LHCN-M2 (cell line): ENCODE measurements around the gene USP31. TPM values are rescaled to one million over a fixed set of nuclear protein-coding genes. Genes with fewer than 3 reads are reported as not detected.

Source experiments
- DNase-seq: peaks from one replicate; pipeline ENCODE4 v3.0.0-alpha.2; 2012; ENCODE audit warnings: low read depth
- total RNA-seq: library from RNA; depleted of rRNA; stranded (reverse); fragments of >200 nt; gene quantifications from 2 replicates; pipeline ENCODE4 v1.2.3, GENCODE V29; 2014; rRNA removed

USP31 gene
- total RNA-seq, 1 experiment from 2014 or later: 7.7 TPM

DNA sequence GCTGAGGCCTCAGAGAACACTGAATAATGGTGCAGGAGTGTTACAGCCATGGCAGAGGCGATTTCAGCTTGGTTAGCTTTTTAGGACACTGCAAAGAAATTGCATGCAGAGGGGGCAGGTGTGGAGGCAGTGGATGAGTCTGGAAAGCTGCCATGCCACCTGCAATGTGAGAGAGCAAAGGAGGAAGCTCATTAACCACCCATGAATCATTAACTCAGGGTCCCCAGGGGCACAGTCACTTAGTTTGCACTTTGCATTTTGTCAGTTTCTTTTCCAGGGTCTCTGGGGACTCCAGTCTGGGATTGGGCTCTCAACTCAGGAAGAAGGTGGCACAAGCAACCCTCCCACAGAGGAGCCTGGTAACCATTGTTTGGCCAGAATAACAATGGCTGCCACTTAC lies 132.9 kb downstream of the USP31 start:
- no peak for DNase-seq

- no peak for DNase-seq
These were observed 133.7 kb downstream of the USP31 start for GRCh38 chr16:23015580-23015979.

DNA sequence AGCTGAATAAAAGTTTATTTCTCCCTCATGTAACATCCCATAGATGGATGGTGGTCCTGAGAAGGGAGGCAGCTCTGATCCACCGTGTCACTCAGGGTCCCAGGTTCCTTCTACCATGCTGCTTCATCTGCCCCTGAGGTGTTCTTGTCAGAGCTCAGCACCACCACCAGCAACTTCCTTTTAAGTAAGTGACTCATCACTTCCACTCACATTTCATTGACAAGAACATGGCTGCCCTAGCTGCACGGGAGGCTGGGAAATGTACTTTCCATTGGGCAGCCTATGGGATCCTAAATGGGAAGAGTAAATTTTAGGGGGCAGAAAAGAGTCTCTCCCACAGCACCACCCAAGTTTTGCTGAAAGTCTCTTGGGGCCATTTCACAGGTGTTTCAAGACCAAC lies 134.7 kb downstream of the USP31 start:
- no peak for DNase-seq

Other genes with a start within 250 kb of the USP31 start
- not detected in 2 replicates for gene SCNN1G, start 33.3 kb upstream of the USP31 start, total RNA-seq
- gene SCNN1B, start 152.8 kb upstream of the USP31 start, total RNA-seq: not detected in 2 replicates